GOT3 (cell line): ENCODE results near the gene FBXO31.
A peak's percentile ranks its signal among the peaks of the same experiment; 100 is the strongest.

ENCODE experiments used
- DNase-seq: peaks from one replicate; lab custom pipeline; 2025; ENCODE audit warnings: mixed read lengths; lab: John Stamatoyannopoulos, UW

FBXO31 gene

GRCh38 chr16:87383505-87384161 is at the start of gene FBXO31:
FBXO31 (minus strand) TSS chr16:87383776; CDS start chr16:87383744, 32 bp downstream.
- DNase-seq: peak; percentile 78

- DNase-seq: no peak
Measured at GRCh38 chr16:87432330-87432915, 48.8 kb upstream of the FBXO31 start.

- no peak for DNase-seq
Measured at GRCh38 chr16:87431926-87432325, 48.4 kb upstream of the FBXO31 start.

GRCh38 chr16:87426423-87427215 is 43.0 kb upstream of the FBXO31 start:
- no peak for DNase-seq

DNA sequence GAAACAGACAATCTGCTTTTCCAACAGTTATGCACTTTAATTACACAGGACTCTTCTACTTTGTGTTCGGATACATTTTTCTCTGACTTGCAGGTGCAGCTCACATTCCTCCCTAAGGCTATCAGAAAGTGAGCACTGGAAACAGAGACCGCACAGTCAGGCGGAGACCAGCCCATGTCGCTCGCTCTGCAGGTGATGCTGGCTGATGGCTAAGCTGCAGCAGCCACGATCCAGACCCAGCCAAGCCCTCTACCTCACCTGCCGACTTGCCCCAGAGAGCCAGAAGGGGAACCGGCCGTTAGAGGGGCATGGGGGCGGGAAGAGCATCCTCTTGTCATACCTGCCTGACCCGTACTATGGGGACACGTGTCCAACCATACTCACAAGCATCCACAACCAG is 42.4 kb upstream of the FBXO31 start:
- no peak for DNase-seq

DNA sequence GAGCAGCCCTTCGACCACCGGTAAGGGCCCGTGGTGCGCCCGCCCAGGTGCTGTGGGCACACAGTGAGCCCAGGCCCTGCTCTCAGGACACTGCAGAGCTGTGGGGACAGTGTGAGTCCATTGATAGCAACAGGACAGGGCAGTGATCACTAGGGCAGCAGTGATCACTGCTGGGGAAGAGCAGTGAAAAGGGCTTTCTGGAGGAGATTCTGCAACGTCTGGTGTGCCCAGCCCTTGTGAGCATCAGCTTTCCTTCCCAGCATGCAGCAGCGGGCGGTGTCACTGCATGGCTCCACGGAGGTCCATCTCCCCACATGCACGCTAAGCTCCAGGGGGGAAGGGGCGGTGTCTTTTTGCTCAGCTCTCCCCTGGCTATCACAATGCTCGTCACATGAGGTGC is 40.7 kb upstream of the FBXO31 start:
- no peak for DNase-seq

GRCh38 chr16:87423429-87423828 is 39.9 kb upstream of the FBXO31 start:
- no peak for DNase-seq

DNA sequence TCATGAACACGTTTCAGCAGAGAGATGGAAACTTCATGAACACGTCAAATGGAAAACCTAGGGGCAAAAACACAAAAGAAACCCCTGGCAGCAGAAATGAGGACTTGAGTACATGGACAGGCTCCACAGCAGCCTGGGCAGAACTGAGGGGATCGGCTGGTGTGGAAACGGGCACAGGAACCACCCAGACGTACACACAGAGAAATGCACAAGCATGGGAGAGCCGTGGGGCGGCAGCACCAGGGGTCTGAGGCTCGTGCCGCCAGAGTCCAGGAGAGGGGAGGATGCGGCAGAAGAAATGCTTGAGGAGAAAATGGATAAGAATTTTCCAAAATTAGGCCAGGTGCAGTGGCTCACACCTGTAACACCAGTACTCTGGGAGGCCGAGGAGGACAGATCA is 38.5 kb upstream of the FBXO31 start:
- no peak for DNase-seq

DNA sequence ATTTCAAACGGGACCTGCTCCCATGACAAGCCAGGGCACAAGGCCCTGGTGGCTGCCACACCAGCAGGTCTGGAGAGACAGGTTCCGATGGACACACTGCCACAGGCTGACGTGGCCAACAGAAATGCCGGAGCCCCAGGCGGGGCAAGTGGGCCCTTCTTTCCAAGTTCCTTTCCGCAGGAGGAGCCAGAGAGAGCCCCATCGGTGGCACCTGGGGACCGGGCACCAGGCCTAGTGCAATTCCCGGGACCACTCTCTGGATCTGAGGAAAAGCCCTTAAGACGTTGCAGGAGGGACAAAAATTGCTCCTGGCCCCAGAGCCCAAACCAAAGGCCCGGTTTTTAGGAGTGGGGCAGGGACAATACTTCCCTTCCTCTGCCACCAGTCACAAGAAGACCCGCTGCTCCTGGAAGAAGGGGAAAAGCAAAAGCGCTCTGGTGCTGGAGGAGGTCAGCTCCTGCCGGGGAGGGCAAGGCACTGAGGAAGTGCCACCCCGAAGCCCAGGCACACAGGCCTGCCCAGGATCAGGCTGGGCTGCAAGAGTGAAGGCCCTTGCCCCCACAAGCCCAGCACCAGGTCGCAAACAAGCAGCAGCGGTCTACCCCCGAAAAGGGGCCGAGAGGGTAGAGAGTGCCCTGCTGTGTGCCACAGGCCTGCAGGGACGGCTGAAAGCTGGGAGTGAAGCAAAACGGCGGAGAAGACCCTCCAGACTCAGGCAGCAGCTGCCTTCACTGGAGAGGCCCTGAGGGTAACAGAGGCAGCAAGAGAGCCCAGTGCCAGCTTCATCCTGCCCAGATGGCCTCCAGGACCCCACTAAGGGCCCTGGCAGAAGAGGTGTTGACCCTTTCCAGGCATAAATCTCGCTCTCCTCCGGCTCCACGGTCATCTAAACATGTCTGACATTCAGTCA is 37.7 kb upstream of the FBXO31 start:
- DNase-seq: no peak

- DNase-seq: no peak
Measured at GRCh38 chr16:87420026-87421002, 36.7 kb upstream of the FBXO31 start.

DNA sequence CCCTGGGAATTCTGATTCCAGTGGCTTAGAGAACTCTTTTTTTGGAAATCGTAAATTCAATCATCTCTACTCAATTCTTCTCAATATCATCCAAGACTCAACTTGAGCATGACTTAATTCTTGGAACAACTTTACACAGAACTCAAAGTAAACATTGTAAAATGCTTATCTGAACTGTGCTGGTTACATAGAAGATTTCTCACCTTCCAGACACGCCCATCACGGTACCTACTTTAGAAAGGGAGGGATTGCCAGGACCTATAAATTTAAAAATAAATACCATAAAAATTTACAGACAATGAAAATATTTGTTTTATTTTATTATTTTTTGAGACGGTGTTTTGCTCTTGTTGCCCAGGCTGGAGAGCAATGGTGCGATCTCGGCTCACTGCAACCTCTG is 35.1 kb upstream of the FBXO31 start:
- DNase-seq: no peak

DNA sequence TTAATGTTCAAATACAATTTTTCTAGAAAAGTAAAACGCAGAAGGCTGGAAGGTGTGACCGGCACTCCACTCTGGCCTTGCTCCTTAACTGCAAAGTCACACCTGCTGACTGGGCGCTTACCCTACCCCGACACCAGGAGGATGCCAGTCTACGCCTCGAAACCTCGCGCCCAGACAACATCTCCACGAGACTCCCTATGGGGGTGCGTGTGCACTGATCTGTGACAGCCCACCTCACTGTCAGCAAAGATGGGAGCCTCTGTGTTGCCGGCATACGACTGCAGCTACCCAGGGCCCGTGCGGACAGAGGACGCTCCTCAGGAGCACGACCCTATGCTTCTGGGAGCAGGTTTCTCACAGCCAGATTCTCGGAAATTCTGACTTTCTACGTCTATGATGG is 34.6 kb upstream of the FBXO31 start:
- DNase-seq: no peak

- no peak for DNase-seq
Measured at GRCh38 chr16:87417528-87417910, 33.9 kb upstream of the FBXO31 start.

- DNase-seq: no peak
Measured at GRCh38 chr16:87416826-87417527, 33.4 kb upstream of the FBXO31 start.

GRCh38 chr16:87415441-87415840 is 31.9 kb upstream of the FBXO31 start:
- no peak for DNase-seq

DNA sequence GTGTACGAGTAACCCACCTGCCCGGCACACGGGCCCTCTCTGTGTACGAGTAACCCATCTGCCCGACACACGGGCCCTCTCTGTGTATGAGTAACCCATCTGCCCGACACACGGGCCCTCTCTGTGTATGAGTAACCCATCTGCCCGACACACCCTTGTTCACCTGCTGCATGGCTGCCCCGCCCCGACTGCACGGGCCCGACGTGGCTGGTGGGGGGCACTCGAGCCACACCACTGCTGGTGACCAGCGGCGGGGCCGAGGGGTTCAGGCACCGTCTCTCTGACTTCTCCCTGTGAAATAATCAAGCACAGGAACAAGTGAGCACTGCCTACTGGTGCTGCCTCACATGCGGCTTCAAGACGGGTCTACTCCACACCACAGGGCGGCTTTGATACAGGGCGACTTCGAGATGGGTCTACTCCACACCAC is 30.7 kb upstream of the FBXO31 start:
- DNase-seq: no peak

DNA sequence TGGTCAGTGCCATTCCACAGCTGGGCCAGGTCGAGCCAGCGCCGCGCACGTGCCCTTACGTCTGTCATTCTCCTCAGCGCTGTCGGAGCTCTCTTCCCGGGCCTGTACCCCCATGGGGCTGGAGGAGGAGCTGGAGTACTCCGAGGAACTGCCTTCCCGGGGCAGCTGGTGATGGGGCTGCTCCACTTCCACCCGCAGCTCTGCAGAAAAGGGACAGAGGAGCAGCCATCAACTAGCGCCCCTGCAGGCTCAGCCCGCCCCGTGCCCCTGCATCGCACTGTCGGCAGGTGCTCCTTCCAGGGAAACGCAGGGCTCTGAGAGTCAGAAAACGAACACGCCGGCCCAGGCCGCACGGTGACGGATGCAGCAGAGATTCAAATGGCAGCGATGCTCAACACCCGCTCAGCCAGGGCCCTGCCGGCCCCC is 29.4 kb upstream of the FBXO31 start:
- DNase-seq: no peak

DNA sequence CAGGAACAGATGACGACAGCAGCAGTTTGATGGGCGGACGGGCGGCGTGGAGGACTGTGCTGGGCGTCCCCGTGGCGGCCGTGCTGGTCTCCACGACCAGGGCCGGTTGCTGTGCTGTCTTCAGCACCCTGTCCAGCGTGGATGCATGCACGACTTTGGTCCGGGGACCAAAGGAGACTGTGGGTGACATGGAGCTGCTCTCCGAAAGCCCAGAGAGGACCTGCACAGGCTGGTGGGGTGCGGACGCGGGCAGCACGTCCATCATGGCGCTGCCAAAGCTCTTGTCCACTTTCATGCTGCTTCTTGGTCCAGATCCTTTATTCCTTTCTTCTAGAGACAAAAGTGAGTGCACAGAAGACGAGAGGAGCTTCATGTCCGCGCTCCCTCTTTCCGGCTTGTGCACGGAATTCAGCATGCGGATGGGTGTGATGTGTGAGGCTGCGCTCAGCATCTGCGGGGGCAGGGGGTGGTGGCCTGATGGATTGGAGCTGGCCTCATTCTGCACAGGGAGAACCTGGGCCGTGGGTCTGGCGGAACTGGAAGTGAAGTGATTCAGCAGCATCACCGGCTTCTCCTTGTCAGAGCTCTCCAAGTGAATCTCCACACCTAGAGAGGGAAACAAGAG is 28.9 kb upstream of the FBXO31 start:
- no peak for DNase-seq

DNA sequence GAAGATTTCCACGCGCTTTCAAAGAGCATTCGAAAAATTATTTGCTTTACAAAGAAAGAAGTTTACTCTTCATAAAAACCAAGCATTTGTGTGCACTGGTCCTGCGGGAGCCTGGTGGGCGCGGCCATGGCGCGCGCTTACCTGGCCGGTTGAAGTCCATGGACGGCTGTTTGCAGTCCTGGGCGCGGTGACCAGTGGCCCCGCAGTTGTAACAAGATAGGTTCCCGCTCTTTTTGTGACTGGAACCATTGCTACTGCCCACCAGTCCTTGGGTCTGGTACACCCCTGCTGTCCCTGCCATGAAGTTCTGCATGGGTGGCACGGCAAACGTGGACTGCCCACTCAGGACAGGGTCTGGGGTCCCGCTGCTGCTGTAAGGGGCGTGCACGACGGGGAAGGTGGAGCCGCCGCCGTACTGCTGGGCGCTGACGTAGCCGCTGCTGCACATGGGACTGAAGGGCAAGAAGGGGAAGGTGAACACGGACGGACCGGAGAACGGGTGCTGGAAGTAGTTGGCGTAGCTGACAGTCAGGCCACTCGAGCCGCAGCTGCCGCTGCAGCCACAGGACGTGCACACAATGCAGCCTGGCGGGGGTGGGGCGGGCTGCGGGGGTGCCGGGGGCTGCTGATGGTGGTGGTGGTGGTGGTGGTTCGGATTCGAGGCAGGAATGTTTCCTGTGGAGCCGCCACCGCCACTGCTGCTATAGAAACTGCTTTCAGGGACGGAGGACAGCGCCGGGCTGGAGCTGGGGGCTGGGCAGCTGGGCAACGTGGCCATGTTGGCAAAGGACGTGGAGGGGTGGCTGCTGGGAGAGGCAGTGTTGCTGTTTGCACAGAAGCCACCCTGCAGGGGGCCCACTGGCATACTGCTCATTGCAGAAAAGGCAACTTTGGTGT is 28.0 kb upstream of the FBXO31 start:
- DNase-seq: no peak
